Panc1 (cell line): ENCODE data around the gene ANKRD10. TPM values are rescaled to one million over a fixed set of nuclear protein-coding genes. Genes with fewer than 3 reads are reported as not detected.

Experiments used
- ATAC-seq: fragments of 200-7000 bp; cut with Tn5 transposase; 2 replicates; pipeline ENCODE4 v1.9.1; 2020; ENCODE audit warnings: mild to moderate bottlenecking, moderate library complexity
- BruUV-seq: library from RNA; stranded (reverse); fragments of 400-500 nt; replicated peaks from 2 replicates; lab custom pipeline; 2021; lab: Mats Ljungman, UMichigan
- CTCF ChIA-PET: fragments of 300-600 bp; sonication (Branson Sonifier 250); formaldehyde crosslinking; loops from one replicate; lab custom pipeline; 2022; ENCODE audit warnings: antibody characterized with exemption; lab: Charles Lee
- POLR2A ChIA-PET: fragments of 300-600 bp; sonication (Branson Sonifier 250); formaldehyde crosslinking; loops from one replicate; lab custom pipeline; 2022; ENCODE audit warnings: antibody characterized with exemption; lab: Charles Lee
- DNase-seq: peaks from one replicate; pipeline ENCODE4 v3.0.0-alpha.2; 2010; ENCODE audit warnings: low read depth, low spot score
- H3K27ac ChIP-seq: 2 replicates; pipeline ENCODE4 v1.5.1; 2011; ENCODE audit warnings: mild to moderate bottlenecking, low read length, inconsistent platforms
- H3K27me3 ChIP-seq: fragments of 200-500 bp; sonication (Bioruptor generic); 2 replicates; pipeline ENCODE4 v1.6.0; 2014; ENCODE audit warnings: low read length, inconsistent platforms; ENCODE audit not compliant: control insufficient read depth, insufficient read depth
- H3K36me3 ChIP-seq: fragments of 200-500 bp; sonication (Bioruptor generic); 2 replicates; pipeline ENCODE4 v1.5.1; 2014; ENCODE audit warnings: inconsistent platforms, mild to moderate bottlenecking, low read length, moderate library complexity; ENCODE audit not compliant: control insufficient read depth, insufficient read depth
- H3K4me1 ChIP-seq: 2 replicates; pipeline ENCODE4 v1.5.1; 2011; ENCODE audit warnings: inconsistent platforms, mild to moderate bottlenecking, low read length, moderate library complexity; ENCODE audit not compliant: control insufficient read depth, insufficient read depth
- H3K4me3 ChIP-seq, 2 experiments: 2 replicates each; pipeline ENCODE4 v1.5.1; 2011 to 2012; ENCODE audit warnings: low read depth in 2 of 2, low read length in 2 of 2, mild to moderate bottlenecking in 2 of 2, inconsistent platforms in 1 of 2, moderate library complexity in 1 of 2
- H3K9me3 ChIP-seq: fragments of 200-500 bp; sonication (Bioruptor generic); 2 replicates; pipeline ENCODE4 v1.5.1; 2014; ENCODE audit warnings: low read depth, mild to moderate bottlenecking, inconsistent platforms, low read length, moderate library complexity; ENCODE audit not compliant: control insufficient read depth, insufficient read depth
- POLR2AphosphoS5 ChIP-seq: IDR thresholded peaks from 2 replicates; pipeline ENCODE4 v1.6.1; 2012; ENCODE audit warnings: mild to moderate bottlenecking, low read depth, low read length, moderate library complexity
- SIN3A ChIP-seq: IDR thresholded peaks from 2 replicates; pipeline ENCODE4 v1.6.1; 2012; ENCODE audit warnings: low read depth, mild to moderate bottlenecking, low read length, moderate library complexity, borderline replicate concordance; ENCODE audit not compliant: insufficient read depth
- TCF7L2 ChIP-seq: IDR thresholded peaks from 2 replicates; pipeline ENCODE4 v1.6.1; 2011; ENCODE audit warnings: mild to moderate bottlenecking, low read depth, low read length, inconsistent platforms
- in situ Hi-C: cut with HindIII; loops from 2 replicates; pipeline ENCODE4 v1.10.0; 2016; ENCODE audit warnings: low sequenced_read_pairs, low pct_unique_long_range_greater_than_20kb
- intact Hi-C: fragments of 100-400 bp; cut with micrococcal nuclease; formaldehyde crosslinking; loops from one replicate; pipeline ENCODE4 v1.10.0; 2022; ENCODE audit not compliant: unreplicated experiment
- total RNA-seq: library from RNA; stranded (reverse); gene quantifications from one replicate; pipeline ENCODE4 v1.2.1, GENCODE V29; 2021; ENCODE audit not compliant: unreplicated experiment
- TF ChIP-seq, protein P1 (sequence below), 2 experiments: IDR thresholded peaks; 2 replicates each; pipeline ENCODE4 v1.6.1; 2011 to 2012; ENCODE audit warnings: low read depth in 2 of 2, control low read depth in 1 of 2, low read length in 1 of 2, mild to moderate bottlenecking in 1 of 2, moderate library complexity in 1 of 2; ENCODE audit not compliant: insufficient read depth in 1 of 2
- TF ChIP-seq, protein P2 (sequence below): fragments of 450-650 bp; IDR thresholded peaks from 2 replicates; pipeline ENCODE4 v1.5.1; 2017; ENCODE audit warnings: mild to moderate bottlenecking

ANKRD10 gene
- total RNA-seq, 1 experiment from 2014 or later = 76.8 TPM

DNA sequence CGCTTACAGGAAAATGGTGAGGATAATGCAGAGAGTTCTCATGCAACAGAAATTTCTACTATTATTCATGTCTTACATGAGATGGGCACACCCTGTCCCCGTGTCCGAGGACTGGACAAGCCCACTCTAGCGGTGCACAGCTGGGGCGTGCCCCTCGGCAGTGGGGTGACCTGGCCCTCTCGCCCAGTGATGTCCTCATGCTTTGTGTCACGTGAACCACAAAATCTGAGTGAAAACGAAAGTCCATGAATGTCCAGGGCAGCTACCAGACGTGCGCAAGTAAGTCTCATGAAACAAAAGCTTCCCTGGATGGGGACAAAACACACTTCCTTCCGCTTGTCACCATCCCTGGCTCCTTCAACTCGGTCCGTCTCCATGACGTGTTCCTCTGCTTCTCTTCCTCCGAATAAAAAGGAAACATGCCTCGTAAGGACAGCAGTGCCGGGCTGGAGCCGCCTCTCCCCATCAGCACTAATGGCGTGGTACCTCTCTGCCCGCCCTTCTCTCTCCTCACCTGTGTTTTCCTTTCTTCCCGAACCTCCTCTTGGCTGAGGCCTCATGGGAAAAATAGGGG lies 45.6 kb downstream of the ANKRD10 start:
- DNase-seq (no peak), ATAC-seq (peak; percentile 52)
- peaks cover 16% of the 10 kb centered on the region for H3K4me1 ChIP-seq
- intact Hi-C loops (no loop called here), in situ Hi-C loops (no loop called here)
- no TSS peak for BruUV-seq
- H3K36me3 ChIP-seq = no peaks in the 10 kb centered on the region
- peak overlapping the region; percentile 53 to 73 for H3K4me3 ChIP-seq
- CTCF ChIA-PET = no interaction called here
- H3K9me3 ChIP-seq = no peaks in the 10 kb centered on the region
- no peaks in the 10 kb centered on the region for H3K27me3 ChIP-seq
- TF ChIP-seq POLR2AphosphoS5 (no peak), SIN3A (no peak), TCF7L2 (no peak)
- TF ChIP-seq, protein P1, sequence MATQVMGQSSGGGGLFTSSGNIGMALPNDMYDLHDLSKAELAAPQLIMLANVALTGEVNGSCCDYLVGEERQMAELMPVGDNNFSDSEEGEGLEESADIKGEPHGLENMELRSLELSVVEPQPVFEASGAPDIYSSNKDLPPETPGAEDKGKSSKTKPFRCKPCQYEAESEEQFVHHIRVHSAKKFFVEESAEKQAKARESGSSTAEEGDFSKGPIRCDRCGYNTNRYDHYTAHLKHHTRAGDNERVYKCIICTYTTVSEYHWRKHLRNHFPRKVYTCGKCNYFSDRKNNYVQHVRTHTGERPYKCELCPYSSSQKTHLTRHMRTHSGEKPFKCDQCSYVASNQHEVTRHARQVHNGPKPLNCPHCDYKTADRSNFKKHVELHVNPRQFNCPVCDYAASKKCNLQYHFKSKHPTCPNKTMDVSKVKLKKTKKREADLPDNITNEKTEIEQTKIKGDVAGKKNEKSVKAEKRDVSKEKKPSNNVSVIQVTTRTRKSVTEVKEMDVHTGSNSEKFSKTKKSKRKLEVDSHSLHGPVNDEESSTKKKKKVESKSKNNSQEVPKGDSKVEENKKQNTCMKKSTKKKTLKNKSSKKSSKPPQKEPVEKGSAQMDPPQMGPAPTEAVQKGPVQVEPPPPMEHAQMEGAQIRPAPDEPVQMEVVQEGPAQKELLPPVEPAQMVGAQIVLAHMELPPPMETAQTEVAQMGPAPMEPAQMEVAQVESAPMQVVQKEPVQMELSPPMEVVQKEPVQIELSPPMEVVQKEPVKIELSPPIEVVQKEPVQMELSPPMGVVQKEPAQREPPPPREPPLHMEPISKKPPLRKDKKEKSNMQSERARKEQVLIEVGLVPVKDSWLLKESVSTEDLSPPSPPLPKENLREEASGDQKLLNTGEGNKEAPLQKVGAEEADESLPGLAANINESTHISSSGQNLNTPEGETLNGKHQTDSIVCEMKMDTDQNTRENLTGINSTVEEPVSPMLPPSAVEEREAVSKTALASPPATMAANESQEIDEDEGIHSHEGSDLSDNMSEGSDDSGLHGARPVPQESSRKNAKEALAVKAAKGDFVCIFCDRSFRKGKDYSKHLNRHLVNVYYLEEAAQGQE (IDR thresholded peaks at IDR 0.05; ENCODE audit: insufficient read depth in 1 of 2, low read depth in 2 of 2, low read length in 1 of 2) = no peak
- TF ChIP-seq, protein P2, sequence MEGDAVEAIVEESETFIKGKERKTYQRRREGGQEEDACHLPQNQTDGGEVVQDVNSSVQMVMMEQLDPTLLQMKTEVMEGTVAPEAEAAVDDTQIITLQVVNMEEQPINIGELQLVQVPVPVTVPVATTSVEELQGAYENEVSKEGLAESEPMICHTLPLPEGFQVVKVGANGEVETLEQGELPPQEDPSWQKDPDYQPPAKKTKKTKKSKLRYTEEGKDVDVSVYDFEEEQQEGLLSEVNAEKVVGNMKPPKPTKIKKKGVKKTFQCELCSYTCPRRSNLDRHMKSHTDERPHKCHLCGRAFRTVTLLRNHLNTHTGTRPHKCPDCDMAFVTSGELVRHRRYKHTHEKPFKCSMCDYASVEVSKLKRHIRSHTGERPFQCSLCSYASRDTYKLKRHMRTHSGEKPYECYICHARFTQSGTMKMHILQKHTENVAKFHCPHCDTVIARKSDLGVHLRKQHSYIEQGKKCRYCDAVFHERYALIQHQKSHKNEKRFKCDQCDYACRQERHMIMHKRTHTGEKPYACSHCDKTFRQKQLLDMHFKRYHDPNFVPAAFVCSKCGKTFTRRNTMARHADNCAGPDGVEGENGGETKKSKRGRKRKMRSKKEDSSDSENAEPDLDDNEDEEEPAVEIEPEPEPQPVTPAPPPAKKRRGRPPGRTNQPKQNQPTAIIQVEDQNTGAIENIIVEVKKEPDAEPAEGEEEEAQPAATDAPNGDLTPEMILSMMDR = no peak
- peak overlapping the region; percentile 85 for H3K27ac ChIP-seq
- POLR2A ChIA-PET = interaction anchor here (0.7 kb wide), 1 partner anchor 46 kb away, joined by 3 read pairs; no protein-coding TSS in a partner anchor

DNA sequence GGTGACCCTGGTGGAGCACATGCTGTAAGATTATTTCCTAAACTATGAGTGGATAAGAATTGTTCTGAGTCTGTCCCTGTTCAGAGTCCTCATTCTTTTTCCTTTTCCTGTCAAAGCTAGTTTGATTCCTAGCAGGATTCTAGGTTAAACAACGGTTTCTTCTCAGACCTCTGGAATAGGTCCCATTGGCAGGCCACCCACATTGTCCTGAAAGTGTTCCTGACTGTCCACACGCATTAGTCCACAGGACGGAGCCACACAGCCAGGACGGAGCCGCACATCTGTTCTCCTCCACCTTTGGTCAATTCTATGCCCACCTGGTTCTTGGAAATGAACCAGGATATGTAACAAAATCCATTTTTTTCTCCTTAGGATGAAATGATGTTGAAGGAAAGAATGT lies 46.1 kb downstream of the ANKRD10 start:
- ATAC-seq (no peak), DNase-seq (no peak)
- H3K27me3 ChIP-seq = no peaks in the 10 kb centered on the region
- no TSS peak for BruUV-seq
- ChIA-PET CTCF (no interaction called here), POLR2A (interaction anchor here (0.7 kb wide), 2 partner anchors 47 to 187 kb away, joined by 3 read pairs; no protein-coding TSS in a partner anchor)
- in situ Hi-C loops (no loop called here), intact Hi-C loops (no loop called here)
- peak overlapping the region; percentile 85 for H3K27ac ChIP-seq
- no peaks in the 10 kb centered on the region for H3K9me3 ChIP-seq
- no peaks in the 10 kb centered on the region for H3K36me3 ChIP-seq
- TF ChIP-seq TCF7L2 (no peak), POLR2AphosphoS5 (no peak), SIN3A (no peak)
- TF ChIP-seq, protein P1 (IDR thresholded peaks at IDR 0.05; ENCODE audit: insufficient read depth in 1 of 2, low read depth in 2 of 2, low read length in 1 of 2) = no peak
- TF ChIP-seq, protein P2 = no peak
- H3K4me3 ChIP-seq = peak overlapping the region; percentile 53 to 73
- peaks cover 16% of the 10 kb centered on the region for H3K4me1 ChIP-seq
